HepG2 (cell line): ENCODE results near the gene PANK4. TPM values are rescaled to one million over a fixed set of nuclear protein-coding genes. Genes with fewer than 3 reads are reported as not detected.
"Not testable (repeated sequence)": the region's sequence is repeated elsewhere in the genome, so short reads cannot be mapped to it uniquely, and the experiment has no call there.

ENCODE experiments used
- ATAC-seq: fragments of 200-7000 bp; cut with Tn5 transposase; 3 replicates; pipeline ENCODE4 v1.9.1; 2020; ENCODE audit warnings: mild to moderate bottlenecking, moderate library complexity
- BruUV-seq: library from RNA; stranded (reverse); fragments of 400-500 nt; replicated peaks from 2 replicates; lab custom pipeline; 2021; lab: Mats Ljungman, UMichigan
- CTCF ChIA-PET: fragments of 300-600 bp; formaldehyde crosslinking; extraction: SDS; loops from one replicate; lab custom pipeline; 2021; ENCODE audit warnings: low total read pairs, inconsistent platforms, low intra/inter-chr PET ratio; lab: Yijun Ruan, JAX
- POLR2A ChIA-PET: fragments of 350-600 bp; sonication (Branson Sonifier 250); formaldehyde crosslinking; loops from one replicate; lab custom pipeline; 2020; ENCODE audit warnings: antibody characterized with exemption, inconsistent platforms; lab: Yijun Ruan, JAX
- DNase-seq: peaks from one replicate; pipeline ENCODE4 v3.0.0-alpha.2; 2015; ENCODE audit warnings: low spot score
- FAIRE-seq: peaks from 3 replicates; lab custom pipeline; 2011; peaks lifted over from hg19 to GRCh38; lab: Jason Lieb, UNC
- H2AFZ ChIP-seq: one replicate; pipeline ENCODE4 v1.6.1; 2011; ENCODE audit warnings: low read length, inconsistent platforms
- H3K27ac ChIP-seq: fragments of 300-600 bp; 3 replicates; pipeline ENCODE4 v1.8.0; 2011; ENCODE audit warnings: mixed run types, mild to moderate bottlenecking, mixed read lengths, low read length, inconsistent platforms; ENCODE audit not compliant: insufficient read depth; ENCODE audit errors: extremely low read length
- H3K27me3 ChIP-seq, 2 experiments: fragments of 200-600 bp in 1 of 2; 2 replicates in 1 of 2; 3 replicates in 1 of 2; pipeline versions ENCODE4 v1.6.0 to v1.8.0; 2011; ENCODE audit warnings: low read length in 2 of 2, mild to moderate bottlenecking in 2 of 2, moderate library complexity in 2 of 2, inconsistent platforms in 1 of 2; ENCODE audit not compliant: insufficient read depth in 2 of 2, control insufficient read depth in 1 of 2
- H3K36me3 ChIP-seq, 2 experiments: fragments of 200-600 bp in 1 of 2; replicated peaks in 1 of 2; 2 replicates in 1 of 2; 3 replicates in 1 of 2; pipeline versions ENCODE4 v1.5.1 to v1.8.0; 2011; ENCODE audit warnings: low read length in 2 of 2, inconsistent platforms in 1 of 2; ENCODE audit not compliant: insufficient read depth in 2 of 2, control insufficient read depth in 1 of 2
- H3K4me1 ChIP-seq: 2 replicates; pipeline ENCODE4 v1.5.1; 2012; ENCODE audit warnings: low read length, inconsistent platforms; ENCODE audit not compliant: insufficient read depth
- H3K4me2 ChIP-seq: 2 replicates; pipeline ENCODE4 v1.6.0; 2011; ENCODE audit warnings: low read depth, low read length, inconsistent platforms
- H3K4me3 ChIP-seq, 3 experiments: fragments of 200-600 bp in 1 of 3; sonication (generic), shearing (Covaris generic) in 1 of 3; replicated peaks in 1 of 3; 2 replicates each; pipeline ENCODE4 v1.5.1; 2011 to 2016; ENCODE audit warnings: low read length in 3 of 3, inconsistent platforms in 2 of 3, low read depth in 2 of 3, mild to moderate bottlenecking in 2 of 3, control low read depth in 1 of 3, mixed read lengths in 1 of 3; ENCODE audit not compliant: insufficient read depth in 1 of 3
- H3K79me2 ChIP-seq: one replicate; pipeline ENCODE4 v1.6.1; 2011; ENCODE audit warnings: low read length, inconsistent platforms; ENCODE audit not compliant: insufficient read depth
- H3K9ac ChIP-seq: 2 replicates; pipeline ENCODE4 v1.6.0; 2011; ENCODE audit warnings: mild to moderate bottlenecking, low read depth, low read length, inconsistent platforms; ENCODE audit not compliant: insufficient read depth
- H3K9me3 ChIP-seq: 2 replicates; pipeline ENCODE4 v1.5.1; 2012; ENCODE audit warnings: mild to moderate bottlenecking, low read length
- H4K20me1 ChIP-seq: 2 replicates; pipeline ENCODE4 v1.6.0; 2011; ENCODE audit warnings: inconsistent platforms, mild to moderate bottlenecking, low read length, moderate library complexity; ENCODE audit not compliant: insufficient read depth
- NCOA1 ChIP-seq: sonication (generic); formaldehyde crosslinking; IDR thresholded peaks from 2 replicates; pipeline ENCODE4 v1.9.0; 2021; ENCODE audit warnings: missing genetic modification reagents
- NFATC3 ChIP-seq: sonication (generic); formaldehyde crosslinking; IDR thresholded peaks from 2 replicates; pipeline ENCODE4 v1.5.1; 2020; ENCODE audit warnings: mild to moderate bottlenecking, missing genetic modification reagents
- PAWR ChIP-seq: sonication (generic); formaldehyde crosslinking; IDR thresholded peaks from 2 replicates; pipeline ENCODE4 v1.4.0; 2020; ENCODE audit warnings: missing genetic modification reagents, mild to moderate bottlenecking, borderline replicate concordance
- ZBTB33 ChIP-seq: sonication (generic); formaldehyde crosslinking; IDR thresholded peaks from 2 replicates; pipeline ENCODE4 v1.4.0; 2020; ENCODE audit warnings: missing genetic modification reagents
- ZNF451 ChIP-seq: sonication (generic); formaldehyde crosslinking; IDR thresholded peaks from 2 replicates; pipeline ENCODE4 v1.5.0; 2020; ENCODE audit warnings: mild to moderate bottlenecking, missing genetic modification reagents
- WGBS: methylation state at CpG from one replicate; pipeline ENCODE4 v1.1.6; 2017; ENCODE audit warnings: low lambda C conversion rate; 5-methylcytosine and 5-hydroxymethylcytosine counted together
- in situ Hi-C: cut with HindIII; loops from 2 replicates; pipeline ENCODE4 v1.10.0; 2017; ENCODE audit warnings: low pct_unique_long_range_greater_than_20kb; ENCODE audit not compliant: extremely low pct_ligation_motif_present
- intact Hi-C: fragments of 100-400 bp; cut with micrococcal nuclease; formaldehyde crosslinking; loops from one replicate; pipeline ENCODE4 v1.10.0; 2022; ENCODE audit not compliant: unreplicated experiment
- polyA plus RNA-seq, 8 experiments: library from polyadenylated mRNA; depleted of rRNA in 3 of 8; stranded (reverse) in 7 of 8; unstranded in 1 of 8; fragments of >200 nt; fragmentation: Illumina TruSeq in 4 of 8; extraction: Trizol in 4 of 8; gene quantifications; 2 replicates each; pipeline versions ENCODE4 v1.2.1 to v1.2.3, GENCODE V29; 2011 to 2016; ENCODE audit warnings: low read depth in 4 of 8, missing spikeins in 1 of 8, mixed read lengths in 1 of 8; ENCODE audit not compliant: insufficient read depth in 1 of 8
- total RNA-seq, 5 experiments: library from RNA; depleted of rRNA; stranded (reverse); fragments of >200 nt; fragmentation: Illumina TruSeq; extraction: Trizol; gene quantifications; 2 replicates each; pipeline ENCODE4 v1.2.3, GENCODE V29; 2016; ENCODE audit warnings: low read depth in 1 of 5

Gene PANK4
- total and polyA plus RNA-seq, 2 of the 13 experiments (the other 11 are each of a cell fraction or from before 2014, with no cell fraction given), result 17.4 to 19.3 TPM

GRCh38 chr1:2553076-2553475, 26.7 kb upstream of the PANK4 start:
- FAIRE-seq, BruUV-seq, H2AFZ ChIP-seq, intact Hi-C loops, ATAC-seq, H3K4me3 ChIP-seq, H3K4me2 ChIP-seq, H3K79me2 ChIP-seq, H3K27me3 ChIP-seq, H3K36me3 ChIP-seq, POLR2A ChIA-PET, DNase-seq, H3K9ac ChIP-seq, H3K9me3 ChIP-seq, in situ Hi-C loops, CTCF ChIA-PET, H3K27ac ChIP-seq, H4K20me1 ChIP-seq: not testable (repeated sequence)
- H3K4me1 ChIP-seq, result peaks cover 57% of the 10 kb centered on the region
- 3% methylated on average over 6 of the region's 9 CpGs for WGBS

- CTCF ChIA-PET, result no interaction called here
These were observed 25.8 kb upstream of the PANK4 start for GRCh38 chr1:2552189-2552588.

More at GRCh38 chr1:2552189-2552588, 25.8 kb upstream of the PANK4 start:
- DNase-seq, result no peak
- Histone ChIP-seq H3K9ac (no peak overlapping the region), H3K4me3 (no peak overlapping the region), H4K20me1 (no peaks in the 10 kb centered on the region), H3K79me2 (no peaks in the 10 kb centered on the region), H3K4me1 (peaks cover 58% of the 10 kb centered on the region), H3K4me2 (no peak overlapping the region), H2AFZ (no peak overlapping the region), H3K9me3 (no peaks in the 10 kb centered on the region), H3K27me3 (no peaks in the 10 kb centered on the region; a peak in 1 of 5 replicates), H3K36me3 (no peaks in the 10 kb centered on the region), H3K27ac (no peak overlapping the region)
- intact Hi-C loops, result no loop called here
- POLR2A ChIA-PET, result no interaction called here
- no peak for ATAC-seq
- BruUV-seq, result no TSS peak
- TF ChIP-seq ZNF451 (CRISPR knock-in tag) (no peak), PAWR (no peak), NCOA1 (no peak), NFATC3 (CRISPR knock-in tag) (no peak), ZBTB33 (peak; percentile 33; the same call in 1 of the 2 replicates)
- FAIRE-seq, result no peak
- WGBS, result 81% methylated on average over 23 of the region's 26 CpGs
- in situ Hi-C loops, result no loop called here
